Glomerular visceral epithelial cell (primary cell): ENCODE measurements around the gene RTL5.

Source experiments
- DNase-seq: peaks from one replicate; pipeline ENCODE4 v3.0.0-alpha.2; 2016; ENCODE audit errors: extremely low spot score

The RTL5 gene

GRCh38 chrX:72107841-72108595 is 23.7 kb downstream of the RTL5 start:
- DNase-seq = no peak

DNA sequence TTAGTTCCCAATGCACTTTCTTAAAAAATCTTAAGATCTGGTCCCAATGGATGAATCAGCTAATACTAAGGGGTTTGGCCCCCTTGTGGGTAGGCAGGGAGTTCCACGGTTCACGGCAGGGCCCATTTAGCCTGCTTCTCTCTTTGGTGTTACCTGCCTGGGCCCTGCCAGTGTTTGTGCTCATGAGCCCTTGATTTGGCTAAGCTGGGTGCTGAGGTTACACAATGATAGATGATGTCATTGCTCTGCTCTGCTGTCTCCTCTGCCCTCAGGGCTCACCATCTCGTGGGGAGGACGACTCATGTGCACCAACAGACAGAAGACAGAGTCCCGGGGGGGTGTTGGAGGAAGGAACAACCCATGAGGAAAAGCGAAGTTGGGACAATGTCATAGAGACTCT is 24.4 kb downstream of the RTL5 start:
- DNase-seq = peak; percentile 4

GRCh38 chrX:72105436-72105835 is 26.3 kb downstream of the RTL5 start:
- no peak for DNase-seq

DNA sequence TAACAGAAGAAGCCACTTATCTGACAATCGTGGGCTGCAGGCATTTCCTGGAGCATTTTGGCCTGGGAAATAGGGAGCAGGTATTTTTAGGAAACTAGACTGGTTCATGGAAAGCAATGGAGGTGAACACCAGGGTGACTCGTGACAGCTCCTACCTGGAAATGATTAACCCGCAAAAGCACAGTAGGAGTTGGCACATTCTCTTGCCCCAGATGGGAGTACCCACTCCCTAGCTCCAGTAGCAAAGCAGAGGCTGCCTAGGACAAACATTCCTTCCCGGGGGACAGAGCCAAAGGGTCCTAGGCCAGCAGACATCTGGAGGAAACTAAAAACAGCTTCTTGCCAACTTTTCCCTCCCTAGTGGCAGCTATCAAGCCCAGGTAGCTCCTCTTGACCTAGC is 29.0 kb downstream of the RTL5 start:
- no peak for DNase-seq

- DNase-seq = no peak
These were observed 29.6 kb downstream of the RTL5 start for GRCh38 chrX:72102126-72102525.

GRCh38 chrX:72101597-72102037 is 30.1 kb downstream of the RTL5 start:
- no peak for DNase-seq

GRCh38 chrX:72100824-72101351 is 30.8 kb downstream of the RTL5 start:
- no peak for DNase-seq

GRCh38 chrX:72100051-72100755 is 31.5 kb downstream of the RTL5 start:
- DNase-seq = no peak

- DNase-seq = no peak
These were observed 34.6 kb downstream of the RTL5 start for GRCh38 chrX:72097098-72097497.

DNA sequence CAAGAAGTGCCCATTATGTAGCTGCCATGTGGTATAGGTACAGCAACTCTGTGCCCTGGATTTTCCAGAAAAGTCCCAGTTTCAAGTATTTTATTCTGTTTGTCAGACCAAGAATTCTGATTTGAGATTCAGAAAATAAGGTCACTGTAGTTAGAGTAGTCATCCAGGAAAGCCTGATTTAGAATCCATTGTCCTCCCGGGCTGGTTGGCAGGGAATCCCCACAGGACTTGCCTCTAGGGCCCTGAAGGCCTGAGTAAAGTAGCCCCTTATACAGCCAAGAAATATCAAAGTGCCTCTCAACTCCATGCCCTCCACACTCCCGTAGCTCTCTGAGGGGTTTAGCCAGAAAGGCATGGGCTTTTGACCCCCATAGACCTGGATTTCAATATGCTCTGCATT is 36.3 kb downstream of the RTL5 start:
- no peak for DNase-seq

GRCh38 chrX:72094894-72095293 is 36.8 kb downstream of the RTL5 start:
- no peak for DNase-seq

- no peak for DNase-seq
These were observed 42.5 kb downstream of the RTL5 start for GRCh38 chrX:72089254-72089653.

GRCh38 chrX:72088761-72089160 is 43.0 kb downstream of the RTL5 start:
- DNase-seq = no peak

GRCh38 chrX:72086995-72087394 is 44.7 kb downstream of the RTL5 start:
- DNase-seq = no peak

DNA sequence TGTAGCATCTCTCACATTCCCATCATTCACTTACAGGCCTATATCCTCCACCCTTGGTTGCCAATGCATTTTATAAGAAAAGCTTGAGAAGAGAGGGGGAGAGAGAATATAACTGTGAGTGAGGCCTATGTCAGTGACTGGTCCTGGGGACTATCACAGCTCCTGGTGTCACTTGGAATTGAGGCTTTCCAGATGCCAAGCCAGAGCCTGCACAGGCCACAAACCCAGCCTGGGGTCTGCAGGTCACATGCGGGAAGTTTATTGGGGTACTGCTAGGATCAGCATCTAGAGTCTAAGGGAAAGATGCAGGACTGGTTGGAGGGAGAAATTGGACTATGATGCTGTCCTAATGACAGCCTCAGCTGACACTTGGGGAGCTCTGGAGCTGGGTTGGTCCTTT is 47.6 kb downstream of the RTL5 start:
- no peak for DNase-seq

DNA sequence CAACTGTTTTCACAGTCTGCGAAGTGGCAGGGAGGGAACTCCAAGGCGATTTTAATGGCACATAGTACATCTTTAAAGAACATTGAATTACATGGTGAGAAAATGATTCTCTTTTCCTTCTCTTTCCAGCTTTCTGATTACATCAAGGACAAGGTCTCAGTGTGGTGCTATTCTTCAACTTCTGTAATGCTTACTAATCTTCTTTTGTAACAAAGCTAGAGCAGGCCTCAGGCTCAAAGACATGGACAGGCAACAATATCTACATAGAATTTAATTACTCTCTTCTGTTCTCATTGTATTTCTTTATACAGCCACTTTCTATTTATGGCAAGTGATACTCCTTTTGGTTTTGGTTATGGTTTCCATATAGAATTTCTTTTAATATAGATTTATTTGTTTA is 48.4 kb downstream of the RTL5 start:
- DNase-seq = no peak

DNA sequence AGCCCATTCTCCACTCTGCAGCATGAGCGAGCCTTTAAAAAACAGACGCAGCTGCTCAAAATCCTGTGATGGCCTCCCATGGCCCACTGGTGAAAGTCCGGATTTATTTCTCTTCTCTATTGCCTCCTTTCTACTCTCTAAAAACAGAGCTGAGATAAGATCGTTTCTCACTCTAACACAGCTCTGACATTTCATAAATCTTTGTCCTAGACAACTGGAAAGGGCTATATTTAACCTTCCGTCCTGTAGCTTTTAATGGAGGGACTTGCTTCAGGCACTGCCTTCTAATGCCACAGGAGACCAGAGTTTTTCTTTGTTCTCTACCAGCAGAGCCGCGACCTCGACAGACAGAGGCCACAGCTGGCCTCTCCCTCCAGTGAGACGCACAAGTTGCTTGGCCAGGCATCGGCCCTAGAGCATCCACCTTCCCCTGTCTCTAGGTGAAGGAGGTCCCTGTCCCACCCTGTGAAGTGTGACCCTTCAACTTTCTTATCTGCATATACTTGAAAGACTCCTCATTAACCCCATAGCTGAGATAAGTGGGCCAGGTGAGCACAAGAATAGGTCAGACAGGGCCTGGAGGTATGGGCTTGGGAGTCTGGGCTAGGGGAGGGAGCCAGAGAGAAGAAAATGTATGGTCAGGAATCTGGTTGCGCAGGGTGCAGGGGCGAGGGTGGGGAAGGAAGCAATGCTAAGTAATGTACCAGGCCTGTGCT is 50.0 kb downstream of the RTL5 start:
- DNase-seq = no peak

- DNase-seq = no peak
These were observed 50.9 kb downstream of the RTL5 start for GRCh38 chrX:72080800-72081199.

- DNase-seq = no peak
These were observed 51.6 kb downstream of the RTL5 start for GRCh38 chrX:72080150-72080549.

- DNase-seq = no peak
These were observed 52.1 kb downstream of the RTL5 start for GRCh38 chrX:72079607-72080006.

- DNase-seq = no peak
These were observed 53.3 kb downstream of the RTL5 start for GRCh38 chrX:72078411-72078810.
